ENCODE data around the gene SLC25A33.

SLC25A33 gene, protein sequence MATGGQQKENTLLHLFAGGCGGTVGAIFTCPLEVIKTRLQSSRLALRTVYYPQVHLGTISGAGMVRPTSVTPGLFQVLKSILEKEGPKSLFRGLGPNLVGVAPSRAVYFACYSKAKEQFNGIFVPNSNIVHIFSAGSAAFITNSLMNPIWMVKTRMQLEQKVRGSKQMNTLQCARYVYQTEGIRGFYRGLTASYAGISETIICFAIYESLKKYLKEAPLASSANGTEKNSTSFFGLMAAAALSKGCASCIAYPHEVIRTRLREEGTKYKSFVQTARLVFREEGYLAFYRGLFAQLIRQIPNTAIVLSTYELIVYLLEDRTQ

DNA sequence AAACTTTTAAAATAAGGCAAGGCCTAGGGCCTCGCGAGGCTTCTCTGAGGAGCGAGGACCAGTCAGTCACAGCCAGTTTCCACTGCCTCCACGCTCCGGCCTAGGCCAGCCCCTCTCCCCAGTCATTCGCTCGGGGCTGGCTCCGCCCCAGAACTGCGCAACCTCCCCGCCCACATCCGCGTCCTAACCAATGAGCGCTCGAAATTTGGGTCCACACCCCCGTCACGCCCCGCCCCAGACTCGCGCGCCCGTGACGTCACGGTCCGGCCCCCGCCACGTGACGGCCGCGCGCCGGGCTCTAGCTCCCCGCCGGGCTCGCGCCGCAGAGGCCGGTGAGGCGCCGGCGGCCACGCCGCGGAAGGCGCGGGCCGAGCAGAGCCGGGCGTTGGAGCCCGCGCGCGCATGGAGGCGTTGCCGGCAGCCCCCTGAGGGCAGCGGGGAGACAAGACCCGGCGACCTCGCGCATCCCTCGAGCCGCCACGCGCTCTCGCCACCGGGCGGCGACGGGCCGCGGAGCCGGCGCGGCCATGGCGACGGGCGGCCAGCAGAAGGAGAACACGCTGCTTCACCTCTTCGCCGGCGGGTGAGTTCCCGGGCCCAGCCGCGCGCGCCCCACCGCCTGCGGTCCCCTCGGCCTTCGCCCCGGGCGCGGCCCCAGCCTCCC lies at the start of gene SLC25A33:
Gene SLC25A33 (plus strand): TSS at position 301 of the 664 bp plus-strand sequence. CDS start 227 bp downstream, at position 528.
- peak; percentile 93 for DNase-seq (ENCODE audit: extremely low read depth, low read depth)
- TF ChIP-seq, protein P1, sequence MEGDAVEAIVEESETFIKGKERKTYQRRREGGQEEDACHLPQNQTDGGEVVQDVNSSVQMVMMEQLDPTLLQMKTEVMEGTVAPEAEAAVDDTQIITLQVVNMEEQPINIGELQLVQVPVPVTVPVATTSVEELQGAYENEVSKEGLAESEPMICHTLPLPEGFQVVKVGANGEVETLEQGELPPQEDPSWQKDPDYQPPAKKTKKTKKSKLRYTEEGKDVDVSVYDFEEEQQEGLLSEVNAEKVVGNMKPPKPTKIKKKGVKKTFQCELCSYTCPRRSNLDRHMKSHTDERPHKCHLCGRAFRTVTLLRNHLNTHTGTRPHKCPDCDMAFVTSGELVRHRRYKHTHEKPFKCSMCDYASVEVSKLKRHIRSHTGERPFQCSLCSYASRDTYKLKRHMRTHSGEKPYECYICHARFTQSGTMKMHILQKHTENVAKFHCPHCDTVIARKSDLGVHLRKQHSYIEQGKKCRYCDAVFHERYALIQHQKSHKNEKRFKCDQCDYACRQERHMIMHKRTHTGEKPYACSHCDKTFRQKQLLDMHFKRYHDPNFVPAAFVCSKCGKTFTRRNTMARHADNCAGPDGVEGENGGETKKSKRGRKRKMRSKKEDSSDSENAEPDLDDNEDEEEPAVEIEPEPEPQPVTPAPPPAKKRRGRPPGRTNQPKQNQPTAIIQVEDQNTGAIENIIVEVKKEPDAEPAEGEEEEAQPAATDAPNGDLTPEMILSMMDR (IDR thresholded peaks at IDR 0.05; ENCODE audit: low read depth, low read length): no peak

GRCh38 chr1:9490605-9491339 lies 48.5 kb upstream of the SLC25A33 start:
- TF ChIP-seq, protein P1 (IDR thresholded peaks at IDR 0.05; ENCODE audit: low read depth, low read length): peak; percentile 92
- peak; percentile 59 for DNase-seq (ENCODE audit: extremely low read depth, low read depth)

- TF ChIP-seq, protein P1 (IDR thresholded peaks at IDR 0.05; ENCODE audit: low read depth, low read length): no peak
- no peak for DNase-seq (ENCODE audit: extremely low read depth, low read depth)
Observed at GRCh38 chr1:9493326-9493725, 45.9 kb upstream of the SLC25A33 start.

DNA sequence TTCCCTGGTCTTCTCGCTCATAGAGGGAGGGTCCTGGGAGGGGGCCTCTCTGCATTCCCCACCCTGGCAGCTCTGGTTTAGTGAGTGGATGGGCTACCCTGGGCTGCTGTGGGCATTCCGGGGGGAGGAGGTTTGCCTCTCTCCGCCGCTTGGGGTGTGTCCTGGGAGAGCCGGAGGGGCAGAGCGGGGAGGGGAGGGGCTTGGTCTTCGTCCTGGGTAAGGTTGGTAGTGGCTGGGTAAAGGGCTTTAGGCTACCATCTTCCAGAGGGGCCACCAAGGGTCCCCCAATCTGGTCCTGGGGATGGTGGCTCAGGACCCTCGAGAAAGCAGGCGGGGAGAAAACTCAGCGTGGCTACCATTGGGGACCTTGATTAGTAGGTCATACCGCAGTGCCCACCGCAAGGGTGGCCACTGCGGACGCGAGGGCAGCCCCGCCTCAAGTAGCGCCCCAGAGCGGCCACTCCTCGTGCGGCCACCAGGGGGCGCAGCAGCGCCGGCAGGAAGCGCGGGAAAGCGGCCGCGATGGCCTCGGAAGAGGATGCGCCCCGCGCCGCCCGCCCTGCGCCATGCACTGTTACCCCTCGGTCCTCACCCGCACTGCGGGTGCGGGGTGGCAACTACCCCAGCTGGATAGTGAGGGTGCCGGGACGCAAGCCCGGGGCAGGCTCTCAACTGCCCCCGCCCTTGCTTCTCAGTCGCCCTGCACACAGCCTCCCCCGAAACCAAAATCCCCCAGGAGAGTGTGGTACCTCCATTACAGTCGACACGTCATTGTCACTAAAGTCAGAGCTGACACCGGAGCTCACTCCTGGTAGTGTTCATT lies 44.1 kb upstream of the SLC25A33 start:
- TF ChIP-seq, protein P1 (IDR thresholded peaks at IDR 0.05; ENCODE audit: low read depth, low read length): peak; percentile 75
- DNase-seq (ENCODE audit: extremely low read depth, low read depth): no peak

GRCh38 chr1:9495854-9496374 lies 43.4 kb upstream of the SLC25A33 start:
- DNase-seq (ENCODE audit: extremely low read depth, low read depth): no peak
- TF ChIP-seq, protein P1 (IDR thresholded peaks at IDR 0.05; ENCODE audit: low read depth, low read length): no peak

GRCh38 chr1:9500756-9501754 lies 38.2 kb upstream of the SLC25A33 start:
- TF ChIP-seq, protein P1 (IDR thresholded peaks at IDR 0.05; ENCODE audit: low read depth, low read length): no peak
- DNase-seq (ENCODE audit: extremely low read depth, low read depth): no peak
